Measurements from ENCODE around the gene LIN37. TPM values are rescaled to one million over a fixed set of nuclear protein-coding genes. Genes with fewer than 3 reads are reported as not detected.
"Not testable (repeated sequence)": the region's sequence is repeated elsewhere in the genome, so short reads cannot be mapped to it uniquely, and the experiment has no call there.

LIN37 gene
- total RNA-seq, 1 experiment from 2014 or later: 13.8 TPM

GRCh38 chr19:35789195-35789977, 41.0 kb downstream of the LIN37 start:
- DNase-seq (ENCODE audit: low spot score): no peak

DNA sequence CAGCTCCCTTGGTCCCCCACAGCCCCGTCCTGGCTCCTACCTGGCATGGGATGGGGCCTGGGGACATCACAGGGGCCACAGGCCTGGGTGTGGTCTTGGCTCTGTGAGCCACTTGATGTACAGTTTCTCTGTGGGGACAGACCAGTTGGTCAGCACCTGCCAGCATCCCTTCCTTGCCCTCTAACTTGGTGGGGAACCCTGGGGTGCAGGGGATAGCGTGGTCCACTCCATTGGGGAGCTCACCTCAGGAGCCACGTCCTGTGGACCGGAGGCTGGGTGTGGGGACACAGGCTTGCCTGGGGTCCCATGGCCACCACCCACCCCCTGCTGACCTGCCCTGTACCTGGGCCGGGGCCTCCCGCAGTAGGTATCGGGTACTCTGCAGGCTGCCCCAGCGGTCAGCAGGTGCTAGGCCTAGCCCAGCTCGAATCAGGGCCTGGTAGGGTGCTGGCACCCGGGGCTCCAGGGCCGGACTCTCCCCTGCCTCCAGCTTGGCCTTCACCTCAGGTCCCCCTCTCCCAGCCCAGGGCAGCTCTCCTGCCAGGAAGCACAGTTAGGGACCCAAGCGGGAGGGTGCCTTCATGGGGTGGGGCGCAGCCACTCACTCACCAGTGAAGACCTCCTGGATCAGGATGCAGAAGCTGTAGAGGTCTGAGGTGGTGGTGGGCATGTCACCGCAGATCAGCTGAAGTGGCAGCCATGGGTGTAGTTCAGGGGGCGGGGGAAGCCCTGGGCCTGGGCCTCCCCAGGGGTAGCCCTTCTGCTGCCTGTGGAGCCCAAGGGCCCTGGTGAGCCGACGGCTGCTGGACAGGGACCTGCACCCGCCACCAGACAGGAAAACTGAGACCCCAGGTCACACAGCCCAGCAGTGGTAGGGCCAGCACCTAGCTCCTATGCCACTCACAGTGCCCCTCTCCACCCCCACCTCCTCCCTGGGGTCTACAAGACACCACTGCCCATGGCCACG, 41.9 kb downstream of the LIN37 start:
- no peak for DNase-seq (ENCODE audit: low spot score)

DNA sequence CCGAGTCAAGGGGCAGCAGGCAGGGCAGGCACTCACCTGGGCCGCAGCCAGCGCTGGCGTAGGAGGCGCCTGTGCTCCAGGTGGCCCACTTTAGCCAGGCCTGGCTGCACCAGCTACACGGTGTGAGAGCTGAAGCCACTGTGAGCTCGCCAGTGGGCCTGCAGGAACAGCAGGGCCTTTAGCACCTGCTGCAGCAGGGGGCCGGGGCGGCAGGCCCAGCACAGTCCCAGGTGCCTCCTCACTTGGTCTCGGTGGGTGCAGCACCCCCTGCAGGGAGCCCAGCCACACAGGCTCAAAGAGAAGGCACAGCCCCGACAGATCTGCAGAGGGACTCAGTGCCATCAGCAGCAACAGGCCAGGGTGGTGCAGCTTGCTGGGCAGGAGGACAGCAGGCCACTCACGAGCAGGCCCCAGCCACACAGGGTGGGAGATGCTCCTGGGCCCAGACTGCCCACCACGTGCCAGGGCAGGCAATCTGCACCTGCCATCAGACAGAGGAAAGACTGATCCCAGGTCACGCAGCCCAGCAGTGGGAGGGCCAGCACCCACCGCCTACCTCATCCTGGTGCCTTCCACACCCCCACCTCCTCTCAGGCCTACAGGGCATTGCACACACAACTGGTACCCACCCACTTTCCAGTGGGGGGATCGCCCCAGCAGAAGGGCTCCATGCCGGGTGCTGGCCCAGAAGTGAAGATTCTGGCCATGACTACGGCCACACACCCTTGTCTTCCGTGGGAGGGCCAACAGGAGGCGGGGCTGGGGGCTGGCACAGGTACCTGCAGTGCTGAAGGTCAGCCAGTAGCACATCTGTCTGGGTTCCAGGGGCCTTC, 42.8 kb downstream of the LIN37 start:
- no peak for DNase-seq (ENCODE audit: low spot score)

GRCh38 chr19:35791814-35792279, 43.5 kb downstream of the LIN37 start:
- DNase-seq (ENCODE audit: low spot score): no peak

GRCh38 chr19:35792312-35792711, 43.9 kb downstream of the LIN37 start:
- no peak for DNase-seq (ENCODE audit: low spot score)

DNA sequence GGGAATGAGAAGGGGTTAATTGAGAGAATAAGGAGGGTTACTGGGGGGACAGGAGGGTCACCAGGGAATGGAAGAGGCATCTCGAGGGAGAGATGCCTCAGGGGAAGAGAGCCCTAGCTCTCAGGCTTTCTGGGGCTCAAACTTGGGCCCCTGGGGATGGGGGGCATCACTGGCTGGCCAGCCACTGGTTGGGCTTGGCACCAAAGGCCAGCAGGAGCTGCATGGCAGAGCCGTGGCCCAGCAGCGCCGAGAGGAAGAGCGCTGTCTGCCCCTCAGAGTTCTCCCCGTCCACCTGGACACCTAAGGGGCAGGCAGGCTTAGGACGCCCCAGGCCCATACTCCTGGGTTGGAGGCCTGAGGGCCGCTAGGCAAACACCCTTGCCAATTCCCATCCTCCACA, 44.5 kb downstream of the LIN37 start:
- DNase-seq (ENCODE audit: low spot score): no peak

GRCh38 chr19:35793381-35794165, 45.2 kb downstream of the LIN37 start:
- peak; percentile 38 for DNase-seq (ENCODE audit: low spot score)

- not testable (repeated sequence) for DNase-seq (ENCODE audit: low spot score)
These were observed 47.2 kb downstream of the LIN37 start for GRCh38 chr19:35795564-35795963.

GRCh38 chr19:35796645-35797542, 48.5 kb downstream of the LIN37 start:
- DNase-seq (ENCODE audit: low spot score): no peak

DNA sequence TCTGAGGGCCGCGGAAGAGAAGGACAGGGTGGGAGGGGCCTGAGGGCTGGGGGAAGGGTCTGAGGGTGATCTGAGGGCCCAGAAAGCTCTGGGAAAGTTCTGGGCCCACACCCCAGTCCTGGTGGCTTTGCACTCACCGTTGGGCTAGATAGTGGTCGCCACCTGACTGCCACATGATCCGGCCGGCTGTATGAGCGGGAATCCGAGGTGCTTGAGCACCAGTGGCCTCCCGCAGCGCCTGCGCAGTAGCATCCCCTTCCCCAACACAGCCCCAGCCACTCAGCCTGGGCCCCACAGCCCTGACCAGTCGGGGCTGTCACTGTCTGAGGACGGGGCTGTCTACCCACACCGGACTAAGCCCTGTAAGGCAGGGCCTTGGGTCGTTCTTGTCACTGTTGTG, 49.3 kb downstream of the LIN37 start:
- DNase-seq (ENCODE audit: low spot score): no peak

GRCh38 chr19:35801828-35802227, 53.5 kb downstream of the LIN37 start:
- no peak for DNase-seq (ENCODE audit: low spot score)

Other genes with a start within 250 kb of the LIN37 start
- 7.0 and 8.6 TPM in 2 replicates for gene DMKN, start 234.9 kb upstream of the LIN37 start, total RNA-seq (2014; rRNA removed; shearing (Covaris generic))
- gene SBSN, start 220.3 kb upstream of the LIN37 start, total RNA-seq (2014; rRNA removed; shearing (Covaris generic)): not detected in 2 replicates
- not detected in 2 replicates for gene GAPDHS, start 215.1 kb upstream of the LIN37 start, total RNA-seq (2014; rRNA removed; shearing (Covaris generic))
- gene TMEM147, start 202.9 kb upstream of the LIN37 start, total RNA-seq (2014; rRNA removed; shearing (Covaris generic)): 184 and 206 TPM in 2 replicates
- gene ATP4A, start 184.9 kb upstream of the LIN37 start, total RNA-seq (2014; rRNA removed; shearing (Covaris generic)): 0.13 TPM in 1 of 2 replicates, not detected in the other
- gene PMIS2, start 162.4 kb upstream of the LIN37 start, total RNA-seq (2014; rRNA removed; shearing (Covaris generic)): not detected in 2 replicates
- gene HAUS5, start 135.8 kb upstream of the LIN37 start, total RNA-seq (2014; rRNA removed; shearing (Covaris generic)): 71.8 and 75.9 TPM in 2 replicates
- 218 and 225 TPM in 2 replicates for gene RBM42, start 119.5 kb upstream of the LIN37 start, total RNA-seq (2014; rRNA removed; shearing (Covaris generic))
- 2.0 and 3.5 TPM in 2 replicates for gene ETV2, start 106.8 kb upstream of the LIN37 start, total RNA-seq (2014; rRNA removed; shearing (Covaris generic))
- gene COX6B1, start 100.3 kb upstream of the LIN37 start, total RNA-seq (2014; rRNA removed; shearing (Covaris generic)): 846 and 847 TPM in 2 replicates
- gene UPK1A, start 82.1 kb upstream of the LIN37 start, total RNA-seq (2014; rRNA removed; shearing (Covaris generic)): not detected in 2 replicates
- not detected in 2 replicates for gene ZBTB32, start 44.0 kb upstream of the LIN37 start, total RNA-seq (2014; rRNA removed; shearing (Covaris generic))
- gene KMT2B, start 30.6 kb upstream of the LIN37 start, total RNA-seq (2014; rRNA removed; shearing (Covaris generic)): 29.3 and 30.9 TPM in 2 replicates
- 10.0 and 13.4 TPM in 2 replicates for gene IGFLR1, start 6.1 kb upstream of the LIN37 start, total RNA-seq (2014; rRNA removed; shearing (Covaris generic))
- gene U2AF1L4, start 3.2 kb upstream of the LIN37 start, total RNA-seq (2014; rRNA removed; shearing (Covaris generic)): 20.0 and 20.9 TPM in 2 replicates
- 76.2 and 77.0 TPM in 2 replicates for gene PSENEN, start 2.9 kb upstream of the LIN37 start, total RNA-seq (2014; rRNA removed; shearing (Covaris generic))
- gene HSPB6, start 8.5 kb downstream of the LIN37 start, total RNA-seq (2014; rRNA removed; shearing (Covaris generic)): not detected in 2 replicates
- 17.2 and 21.3 TPM in 2 replicates for gene PROSER3, start 9.6 kb downstream of the LIN37 start, total RNA-seq (2014; rRNA removed; shearing (Covaris generic))
- 4.0 and 57.4 TPM in 2 replicates for gene ARHGAP33, start 27.0 kb downstream of the LIN37 start, total RNA-seq (2014; rRNA removed; shearing (Covaris generic))
- gene PRODH2, start 64.3 kb downstream of the LIN37 start, total RNA-seq (2014; rRNA removed; shearing (Covaris generic)): not detected in 2 replicates
- gene NPHS1, start 103.9 kb downstream of the LIN37 start, total RNA-seq (2014; rRNA removed; shearing (Covaris generic)): not detected in 2 replicates
- gene KIRREL2, start 108.3 kb downstream of the LIN37 start, total RNA-seq (2014; rRNA removed; shearing (Covaris generic)): not detected in 2 replicates
- 7.0 and 12.6 TPM in 2 replicates for gene APLP1, start 120.0 kb downstream of the LIN37 start, total RNA-seq (2014; rRNA removed; shearing (Covaris generic))
- 26.6 and 31.0 TPM in 2 replicates for gene NFKBID, start 152.0 kb downstream of the LIN37 start, total RNA-seq (2014; rRNA removed; shearing (Covaris generic))
- gene HCST, start 154.0 kb downstream of the LIN37 start, total RNA-seq (2014; rRNA removed; shearing (Covaris generic)): 0.47 TPM in 1 of 2 replicates, not detected in the other
- gene TYROBP, start 159.7 kb downstream of the LIN37 start, total RNA-seq (2014; rRNA removed; shearing (Covaris generic)): not detected in 2 replicates
- gene LRFN3, start 187.8 kb downstream of the LIN37 start, total RNA-seq (2014; rRNA removed; shearing (Covaris generic)): 3.0 and 6.5 TPM in 2 replicates
- gene SDHAF1, start 246.6 kb downstream of the LIN37 start, total RNA-seq (2014; rRNA removed; shearing (Covaris generic)): 70.6 and 70.7 TPM in 2 replicates